H1 (cell line): ENCODE measurements around the gene NCAPG2.

Experiments used
- BRCA1 ChIP-seq: IDR thresholded peaks from 2 replicates; pipeline ENCODE4 v1.6.1; 2012; ENCODE audit warnings: low read depth, low read length, improper control_type of control experiment
- CEBPB ChIP-seq: IDR thresholded peaks from 2 replicates; pipeline ENCODE4 v1.6.1; 2012; ENCODE audit warnings: low read depth, low read length
- CREB1 ChIP-seq: IDR thresholded peaks from 2 replicates; pipeline ENCODE4 v1.6.1; 2012; ENCODE audit warnings: inconsistent platforms
- GABPA ChIP-seq: IDR thresholded peaks from 2 replicates; pipeline ENCODE4 v1.6.1; 2011; ENCODE audit warnings: mild to moderate bottlenecking, low read length, moderate library complexity, borderline replicate concordance; ENCODE audit not compliant: insufficient read depth
- KDM1A ChIP-seq: fragments of 200-600, 300-600 bp; sonication (generic); IDR thresholded peaks from 2 replicates; pipeline ENCODE4 v1.7.1; 2016; ENCODE audit warnings: mild to moderate bottlenecking, low read length, borderline replicate concordance
- POLR2A ChIP-seq, 2 experiments: IDR thresholded peaks; 1 replicate in 1 of 2; 2 replicates in 1 of 2; pipeline ENCODE4 v1.6.1; 2011; ENCODE audit warnings: low read depth in 2 of 2, low read length in 2 of 2, mild to moderate bottlenecking in 2 of 2; ENCODE audit errors: control extremely low read depth in 1 of 2
- RAD21 ChIP-seq, 2 experiments: IDR thresholded peaks in 1 of 2; conservative IDR thresholded peaks in 1 of 2; 2 replicates each; pipeline ENCODE4 v1.6.1; 2011; ENCODE audit warnings: low read depth in 2 of 2, low read length in 2 of 2, improper control_type of control experiment in 1 of 2, inconsistent platforms in 1 of 2, mild to moderate bottlenecking in 1 of 2, moderate library complexity in 1 of 2
- SIX5 ChIP-seq: IDR thresholded peaks from 2 replicates; pipeline ENCODE4 v1.6.1; 2011; ENCODE audit warnings: mild to moderate bottlenecking, low read depth, low read length
- SP1 ChIP-seq: IDR thresholded peaks from 2 replicates; pipeline ENCODE4 v1.6.1; 2011; ENCODE audit warnings: low read depth, low read length
- TAF1 ChIP-seq: IDR thresholded peaks from 2 replicates; pipeline ENCODE4 v1.6.1; 2011; ENCODE audit warnings: mild to moderate bottlenecking, low read depth, low read length
- YY1 ChIP-seq: IDR thresholded peaks from 2 replicates; pipeline ENCODE4 v1.6.1; 2011; ENCODE audit warnings: low read depth, mild to moderate bottlenecking, low read length
- TF ChIP-seq, protein P1 (sequence below), 3 experiments: IDR thresholded peaks; 1 replicate in 2 of 3; 2 replicates in 1 of 3; pipeline versions ENCODE4 v1.5.1 to v1.6.1; 2011; ENCODE audit warnings: low read length in 3 of 3, mild to moderate bottlenecking in 3 of 3, inconsistent platforms in 2 of 3, low read depth in 1 of 3, moderate library complexity in 1 of 3; ENCODE audit not compliant: insufficient read depth in 1 of 3; ENCODE audit errors: control extremely low read depth in 1 of 3

DNA sequence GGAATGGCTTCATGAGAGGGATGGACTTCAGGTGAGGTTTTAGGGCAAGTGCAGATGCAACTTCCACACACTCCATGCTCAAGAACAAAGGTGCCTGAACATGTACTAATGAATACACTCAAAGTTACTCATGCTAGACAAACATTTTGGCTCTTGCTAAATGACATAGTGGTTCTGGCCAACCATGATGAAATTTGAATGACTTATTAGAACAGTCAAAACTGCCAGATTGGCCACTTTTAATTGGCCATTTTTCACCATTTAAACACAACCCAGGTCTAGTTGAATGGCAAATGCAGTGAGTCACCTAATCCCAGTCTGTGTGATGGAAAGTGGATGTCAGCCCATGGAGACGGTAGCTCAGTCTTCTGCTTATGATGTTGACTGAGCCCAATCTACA is 112.1 kb downstream of the NCAPG2 start:
- TF ChIP-seq POLR2A (IDR thresholded peaks at IDR 0.05; ENCODE audit: control extremely low read depth in 1 of 2, low read depth in 2 of 2, low read length in 2 of 2) (no peak), RAD21 (IDR thresholded peaks at IDR 0.05 in 1 of 2, conservative IDR thresholded peaks at IDR 0.05 in 1 of 2; ENCODE audit: low read depth in 2 of 2, low read length in 2 of 2) (no peak), SIX5 (no peak), CREB1 (no peak), CEBPB (no peak), YY1 (no peak), TAF1 (no peak), BRCA1 (no peak), KDM1A (no peak), SP1 (no peak), GABPA (no peak)
- TF ChIP-seq, protein P1, sequence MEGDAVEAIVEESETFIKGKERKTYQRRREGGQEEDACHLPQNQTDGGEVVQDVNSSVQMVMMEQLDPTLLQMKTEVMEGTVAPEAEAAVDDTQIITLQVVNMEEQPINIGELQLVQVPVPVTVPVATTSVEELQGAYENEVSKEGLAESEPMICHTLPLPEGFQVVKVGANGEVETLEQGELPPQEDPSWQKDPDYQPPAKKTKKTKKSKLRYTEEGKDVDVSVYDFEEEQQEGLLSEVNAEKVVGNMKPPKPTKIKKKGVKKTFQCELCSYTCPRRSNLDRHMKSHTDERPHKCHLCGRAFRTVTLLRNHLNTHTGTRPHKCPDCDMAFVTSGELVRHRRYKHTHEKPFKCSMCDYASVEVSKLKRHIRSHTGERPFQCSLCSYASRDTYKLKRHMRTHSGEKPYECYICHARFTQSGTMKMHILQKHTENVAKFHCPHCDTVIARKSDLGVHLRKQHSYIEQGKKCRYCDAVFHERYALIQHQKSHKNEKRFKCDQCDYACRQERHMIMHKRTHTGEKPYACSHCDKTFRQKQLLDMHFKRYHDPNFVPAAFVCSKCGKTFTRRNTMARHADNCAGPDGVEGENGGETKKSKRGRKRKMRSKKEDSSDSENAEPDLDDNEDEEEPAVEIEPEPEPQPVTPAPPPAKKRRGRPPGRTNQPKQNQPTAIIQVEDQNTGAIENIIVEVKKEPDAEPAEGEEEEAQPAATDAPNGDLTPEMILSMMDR (IDR thresholded peaks at IDR 0.05; ENCODE audit: control extremely low read depth in 1 of 3, insufficient read depth in 1 of 3, low read depth in 1 of 3, low read length in 3 of 3): no peak
